Medulla oblongata (tissue), 1 donor: Measurements from ENCODE around the gene CTXND2.

ENCODE experiments used
- DNase-seq: peaks from one replicate; pipeline ENCODE4 v3.0.0-alpha.2; 2015; ENCODE audit errors: extremely low spot score

The CTXND2 gene

GRCh38 chr1:150961756-150962155, 74.8 kb downstream of the CTXND2 start:
- DNase-seq: no peak
